T-cell (primary cell): ENCODE results near the gene PLXNA2. TPM values are rescaled to one million over a fixed set of nuclear protein-coding genes. Genes with fewer than 3 reads are reported as not detected.

Source experiments
- ATAC-seq, 4 experiments: fragments of 200-7000 bp in 3 of 4; fragments of 150-1000 bp in 1 of 4; cut with Tn5 transposase; replicated peaks in 1 of 4; 1 replicate in 3 of 4; 2 replicates in 1 of 4; pipeline ENCODE4 v1.10.0; 2021; ENCODE audit warnings: moderate library complexity in 3 of 4, mild to moderate bottlenecking in 2 of 4, moderate number of reproducible peaks in 1 of 4
- CTCF ChIA-PET, 2 donors: fragments of 300-600 bp; sonication (Branson Sonifier 250); formaldehyde crosslinking; loops; one replicate each; lab custom pipeline; 2022; ENCODE audit warnings: antibody characterized with exemption in 2 of 2; lab: Charles Lee
- POLR2A ChIA-PET, 2 donors: fragments of 300-600 bp; sonication (Branson Sonifier 250); formaldehyde crosslinking; loops; one replicate each; lab custom pipeline; 2022; ENCODE audit warnings: antibody characterized with exemption in 2 of 2; lab: Charles Lee
- DNase-seq, 35 experiments: peaks; one replicate each; pipeline versions ENCODE4 v3.0.0 to v3.0.0-alpha.2; 2013 to 2023
- H3K27ac ChIP-seq: one replicate; pipeline ENCODE4 v1.5.1; 2013; ENCODE audit warnings: low read length
- H3K27me3 ChIP-seq, 2 experiments: replicated peaks in 1 of 2; 1 replicate in 1 of 2; 2 replicates in 1 of 2; pipeline versions ENCODE4 v1.6.1 to v1.7.0; 2013; ENCODE audit warnings: low read length in 1 of 2, mixed read lengths in 1 of 2; ENCODE audit not compliant: control insufficient read depth in 2 of 2, insufficient read depth in 2 of 2; ENCODE audit errors: extremely low read depth in 1 of 2
- H3K36me3 ChIP-seq, 2 donors: 1 replicate in 1 of 2; 2 replicates in 1 of 2; pipeline versions ENCODE4 v1.6.1 to v1.7.0; 2013; ENCODE audit warnings: low read length in 1 of 2; ENCODE audit not compliant: control insufficient read depth in 2 of 2, insufficient read depth in 1 of 2; ENCODE audit errors: extremely low read depth in 1 of 2
- H3K4me1 ChIP-seq, 2 experiments: 1 replicate in 1 of 2; 2 replicates in 1 of 2; pipeline versions ENCODE4 v1.6.1 to v1.7.0; 2013; ENCODE audit warnings: low read length in 2 of 2, mixed read lengths in 1 of 2; ENCODE audit not compliant: insufficient read depth in 2 of 2, control insufficient read depth in 1 of 2; ENCODE audit errors: extremely low read depth in 1 of 2
- H3K4me3 ChIP-seq, 2 donors: 1 replicate in 1 of 2; 2 replicates in 1 of 2; pipeline versions ENCODE4 v1.5.1 to v1.7.0; 2013; ENCODE audit warnings: mild to moderate bottlenecking in 2 of 2, low read length in 1 of 2, moderate library complexity in 1 of 2; ENCODE audit not compliant: control insufficient read depth in 1 of 2; ENCODE audit errors: extremely low read depth in 1 of 2
- H3K9me3 ChIP-seq: 2 replicates; pipeline ENCODE4 v1.7.0; 2013
- H3K27ac Mint-ChIP-seq, 2 donors: one replicate each; pipeline ENCODE4 v1.8.0; 2020 to 2021; ENCODE audit warnings: mild to moderate bottlenecking in 2 of 2, mixed read lengths in 2 of 2
- H3K27me3 Mint-ChIP-seq, 2 donors: one replicate each; pipeline ENCODE4 v1.8.0; 2021 to 2022; ENCODE audit warnings: mixed read lengths in 2 of 2
- H3K36me3 Mint-ChIP-seq: one replicate; pipeline ENCODE4 v1.8.0; 2021; ENCODE audit warnings: mixed read lengths
- H3K4me1 Mint-ChIP-seq, 3 donors: one replicate each; pipeline ENCODE4 v1.8.0; 2020 to 2022; ENCODE audit warnings: mixed read lengths in 3 of 3, mild to moderate bottlenecking in 1 of 3
- H3K4me3 Mint-ChIP-seq, 3 donors: one replicate each; pipeline ENCODE4 v1.8.0; 2020 to 2022; ENCODE audit warnings: mild to moderate bottlenecking in 3 of 3, mixed read lengths in 3 of 3, moderate library complexity in 3 of 3
- H3K9me3 Mint-ChIP-seq, 3 donors: one replicate each; pipeline ENCODE4 v1.8.0; 2020 to 2022; ENCODE audit warnings: mixed read lengths in 3 of 3
- WGBS: methylation state at CpG from one replicate; pipeline ENCODE4 v1.1.5; 2013; ENCODE audit warnings: missing lambda C conversion rate; ENCODE audit not compliant: insufficient coverage; 5-methylcytosine and 5-hydroxymethylcytosine counted together
- total RNA-seq, 35 experiments: library from RNA in 6 of 35; stranded (reverse) in 6 of 35; fragments of 120-200 nt in 1 of 35; gene quantifications; one replicate each; pipeline versions ENCODE4 v1.2.1 to v1.2.4 and lab custom pipeline; 2013 to 2026

The PLXNA2 gene
- total RNA-seq, 5 donors from 2014 or later (not counting 1 experiment from before 2014, with no cell fraction given), result 1.3 to 2.6 (median 2.2) TPM

DNA sequence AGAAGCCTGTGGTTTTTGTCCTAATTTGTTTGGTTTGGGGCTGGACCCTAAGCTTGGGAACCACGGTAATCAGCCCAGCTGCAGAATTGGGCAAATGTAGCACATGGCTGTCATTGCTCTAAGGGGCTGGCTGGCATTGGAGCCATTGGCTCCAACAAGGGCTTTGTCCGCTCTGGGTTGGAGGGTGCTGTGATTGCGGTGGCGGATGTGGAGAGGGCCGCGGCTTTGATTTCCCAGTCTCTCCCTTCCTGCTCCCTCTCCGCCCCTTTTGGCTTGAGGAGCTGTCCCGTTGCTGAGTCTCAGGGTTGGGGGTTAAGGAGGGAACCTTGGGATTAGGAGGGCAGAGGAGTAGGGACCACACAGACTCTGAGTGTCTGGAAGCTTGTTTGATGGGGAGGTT, 241.5 kb downstream of the PLXNA2 start:
- no peak for ATAC-seq
- Histone ChIP-seq H3K9me3 (no peaks in the 10 kb centered on the region), H3K27ac (no peak overlapping the region), H3K4me3 (no peak overlapping the region), H3K36me3 (no peaks in the 10 kb centered on the region), H3K4me1 (peaks cover 0 to under 1% of the 10 kb centered on the region in 2 experiments), H3K27me3 (peaks cover 0 to 11% of the 10 kb centered on the region in 2 experiments)
- H3K36me3 Mint-ChIP-seq, result peaks cover 3% of the 10 kb centered on the region
- DNase-seq, result no peak
- H3K4me3 Mint-ChIP-seq, result no peak overlapping the region
- ChIA-PET POLR2A (no interaction called here), CTCF (no interaction called here)
- no peaks in the 10 kb centered on the region for H3K9me3 Mint-ChIP-seq
- no peak overlapping the region for H3K27ac Mint-ChIP-seq
- peaks cover 0 to 3% of the 10 kb centered on the region in 2 donors for H3K27me3 Mint-ChIP-seq
- H3K4me1 Mint-ChIP-seq, result no peaks in the 10 kb centered on the region
- WGBS, result 95% methylated on average over 6 of the region's 8 CpGs

DNA sequence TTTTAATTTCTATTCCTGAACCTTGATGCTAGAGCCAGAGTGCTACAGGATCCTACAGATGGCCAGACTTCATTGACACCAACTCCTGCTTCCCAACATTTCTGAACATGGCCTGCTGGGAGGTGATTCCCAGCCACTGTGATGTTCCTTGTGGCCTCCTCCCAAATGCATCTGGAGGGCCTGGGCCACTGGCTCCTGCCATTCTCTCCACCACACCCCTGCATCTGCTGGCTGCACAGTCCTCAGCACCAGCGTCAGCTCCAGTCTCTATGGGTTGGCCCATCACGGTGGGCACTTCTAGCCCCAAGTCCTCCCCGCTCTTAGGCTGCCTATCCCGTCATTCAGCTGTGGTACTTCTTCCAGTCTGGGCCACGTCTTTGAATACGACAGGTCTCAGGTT, 242.1 kb downstream of the PLXNA2 start:
- H3K27me3 Mint-ChIP-seq, result peaks cover 0 to 3% of the 10 kb centered on the region in 2 donors
- Histone ChIP-seq H3K4me1 (peaks cover 0 to 3% of the 10 kb centered on the region in 2 experiments), H3K9me3 (no peaks in the 10 kb centered on the region), H3K27me3 (peaks cover 0 to 14% of the 10 kb centered on the region in 2 experiments), H3K4me3 (no peak overlapping the region), H3K36me3 (no peaks in the 10 kb centered on the region), H3K27ac (no peak overlapping the region)
- CTCF ChIA-PET, result no interaction called here
- H3K4me1 Mint-ChIP-seq, result no peaks in the 10 kb centered on the region
- H3K36me3 Mint-ChIP-seq, result peaks cover 3% of the 10 kb centered on the region
- H3K27ac Mint-ChIP-seq, result no peak overlapping the region
- ATAC-seq (no peak), DNase-seq (no peak)
- H3K4me3 Mint-ChIP-seq, result no peak overlapping the region
- H3K9me3 Mint-ChIP-seq, result no peaks in the 10 kb centered on the region
- POLR2A ChIA-PET, result no interaction called here
- 83% methylated on average over 6 of the region's 6 CpGs for WGBS

DNA sequence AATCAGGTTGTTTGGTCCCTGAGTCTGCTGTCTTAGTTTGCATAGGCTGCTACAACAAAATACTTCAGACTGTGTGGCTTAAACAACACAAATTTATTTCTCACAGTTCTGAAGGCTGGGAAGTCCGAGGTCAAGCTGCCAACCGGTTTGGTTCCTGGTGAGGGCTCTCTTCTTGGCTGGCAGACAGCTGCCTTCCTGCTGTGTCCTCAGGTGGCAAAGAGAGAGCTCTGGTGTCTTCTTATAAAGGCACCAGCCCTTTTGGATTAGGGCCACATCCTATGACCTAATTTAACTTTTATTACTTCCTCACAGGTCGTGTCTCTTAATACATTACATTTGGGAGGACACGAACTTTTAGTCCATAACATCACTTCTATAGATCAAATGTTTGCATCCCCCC, 243.7 kb downstream of the PLXNA2 start:
- H3K36me3 ChIP-seq, result no peaks in the 10 kb centered on the region
- H3K4me1 ChIP-seq, result peaks cover 0 to 3% of the 10 kb centered on the region in 2 experiments
- 71% methylated on average over 1 of the region's 4 CpGs for WGBS
- no peak for ATAC-seq
- ChIA-PET CTCF (interaction anchor here (0.5 to 0.6 kb wide), 2 partner anchors 263 to 1989 kb away, joined by 3 to 4 read pairs; no protein-coding TSS in a partner anchor), POLR2A (no interaction called here)
- peaks cover 0 to 14% of the 10 kb centered on the region in 2 experiments for H3K27me3 ChIP-seq
- no peaks in the 10 kb centered on the region for H3K9me3 ChIP-seq
- DNase-seq, result no peak
- Mint-ChIP-seq H3K4me1 (no peaks in the 10 kb centered on the region), H3K27ac (no peak overlapping the region), H3K36me3 (no peaks in the 10 kb centered on the region), H3K4me3 (no peak overlapping the region), H3K9me3 (no peaks in the 10 kb centered on the region), H3K27me3 (peaks cover 0 to 6% of the 10 kb centered on the region in 2 donors)
- H3K4me3 ChIP-seq, result no peak overlapping the region
- H3K27ac ChIP-seq, result no peak overlapping the region

DNA sequence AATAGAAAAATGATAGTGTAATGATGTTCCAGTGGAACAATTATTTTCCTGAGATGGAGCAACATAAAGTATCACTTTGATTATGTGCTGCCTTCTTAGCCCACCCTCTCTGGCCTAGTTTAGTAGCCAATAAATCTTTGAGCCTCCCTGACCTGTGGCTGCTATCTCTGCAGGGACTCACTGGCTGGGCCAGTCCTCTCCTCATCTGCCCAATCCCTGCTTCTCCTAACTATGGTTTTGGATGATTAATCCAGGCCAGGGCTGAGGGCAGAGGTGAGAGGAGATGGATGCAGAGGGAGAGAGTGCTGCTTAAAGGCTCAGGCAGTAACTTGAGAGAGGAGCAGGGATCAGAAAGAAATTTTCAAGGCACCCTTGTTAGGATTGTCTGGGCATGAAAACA, 244.2 kb downstream of the PLXNA2 start:
- H3K9me3 Mint-ChIP-seq, result no peaks in the 10 kb centered on the region
- no peaks in the 10 kb centered on the region for H3K9me3 ChIP-seq
- peaks cover 0 to 3% of the 10 kb centered on the region in 2 experiments for H3K4me1 ChIP-seq
- H3K27ac Mint-ChIP-seq, result no peak overlapping the region
- H3K36me3 ChIP-seq, result no peaks in the 10 kb centered on the region
- no peaks in the 10 kb centered on the region for H3K4me1 Mint-ChIP-seq
- POLR2A ChIA-PET, result no interaction called here
- peaks cover 0 to 14% of the 10 kb centered on the region in 2 experiments for H3K27me3 ChIP-seq
- H3K27ac ChIP-seq, result no peak overlapping the region
- no peaks in the 10 kb centered on the region for H3K36me3 Mint-ChIP-seq
- DNase-seq, result no peak
- peaks cover 0 to 6% of the 10 kb centered on the region in 2 donors for H3K27me3 Mint-ChIP-seq
- ATAC-seq, result no peak
- no peak overlapping the region for H3K4me3 Mint-ChIP-seq
- no peak overlapping the region for H3K4me3 ChIP-seq
- CTCF ChIA-PET, result no interaction called here

DNA sequence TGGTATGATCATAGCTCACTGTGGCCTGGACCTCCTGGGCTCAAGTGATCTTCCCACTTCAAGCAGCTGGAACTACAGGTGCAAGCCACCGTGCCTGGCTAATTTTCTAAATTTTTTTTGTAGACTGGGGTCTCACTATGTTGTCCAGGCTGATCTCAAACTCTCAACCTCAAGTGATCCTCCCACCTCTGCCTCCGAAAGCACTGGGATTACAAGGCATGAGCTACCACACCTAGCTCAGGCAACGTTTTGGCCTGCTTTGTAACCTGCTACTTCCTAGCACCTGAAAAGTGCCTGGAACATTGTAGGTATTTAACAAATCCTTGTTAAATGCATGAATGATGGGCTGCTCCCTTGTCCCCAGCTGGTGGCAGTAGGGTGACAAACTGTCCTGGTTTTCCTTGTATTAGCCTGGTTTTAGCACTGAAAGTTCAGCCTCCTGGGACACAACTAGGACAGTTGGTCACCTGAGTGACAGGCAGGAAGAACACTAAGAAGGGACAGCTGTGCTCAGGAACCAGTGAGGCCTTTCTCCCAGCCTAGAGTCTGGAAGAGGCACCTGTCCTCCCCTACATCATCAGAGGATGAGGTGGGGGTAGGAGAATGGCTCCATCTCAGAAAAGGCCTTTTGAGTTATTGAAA, 244.8 kb downstream of the PLXNA2 start:
- Mint-ChIP-seq H3K27ac (no peak overlapping the region), H3K36me3 (no peaks in the 10 kb centered on the region), H3K4me3 (no peak overlapping the region), H3K27me3 (peaks cover 0 to 6% of the 10 kb centered on the region in 2 donors), H3K4me1 (no peaks in the 10 kb centered on the region), H3K9me3 (no peaks in the 10 kb centered on the region)
- H3K9me3 ChIP-seq, result no peaks in the 10 kb centered on the region
- peaks cover 0 to 3% of the 10 kb centered on the region in 2 experiments for H3K4me1 ChIP-seq
- H3K27me3 ChIP-seq, result peaks cover 0 to 14% of the 10 kb centered on the region in 2 experiments
- POLR2A ChIA-PET, result interaction anchor here in 1 of 2 donors (0.5 kb wide), 1 partner anchor 222 kb away, joined by 4 read pairs; no protein-coding TSS in a partner anchor
- H3K4me3 ChIP-seq, result no peak overlapping the region
- no peak for ATAC-seq
- no peak for DNase-seq
- CTCF ChIA-PET, result no interaction called here
- no CpG with 5 or more reads among the region's 3 CpGs for whole genome bisulfite sequencing
- H3K27ac ChIP-seq, result no peak overlapping the region
- H3K36me3 ChIP-seq, result no peaks in the 10 kb centered on the region

DNA sequence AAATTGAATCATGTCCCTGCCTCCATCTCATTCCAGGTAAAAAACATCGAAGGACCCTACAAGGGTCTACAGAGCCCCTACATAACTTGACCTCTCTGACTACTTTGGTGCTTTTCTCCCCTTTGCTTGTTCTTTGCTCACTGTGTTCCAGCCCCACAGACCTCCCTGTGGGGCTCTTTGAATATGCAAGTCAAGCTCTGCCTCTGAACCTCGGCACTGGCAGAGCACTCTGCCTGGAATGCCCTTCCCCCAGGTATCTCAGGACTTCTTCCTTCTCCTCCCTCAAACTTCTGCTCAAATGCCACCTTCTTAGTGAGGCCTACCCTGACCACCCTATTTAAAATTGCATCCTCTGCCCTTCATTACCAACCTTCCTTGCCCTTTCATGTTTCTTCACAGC, 245.5 kb downstream of the PLXNA2 start:
- Mint-ChIP-seq H3K4me1 (no peaks in the 10 kb centered on the region), H3K4me3 (no peak overlapping the region), H3K27me3 (peaks cover 2 to 7% of the 10 kb centered on the region in 2 donors), H3K9me3 (no peaks in the 10 kb centered on the region), H3K27ac (no peak overlapping the region), H3K36me3 (no peaks in the 10 kb centered on the region)
- Histone ChIP-seq H3K4me3 (no peak overlapping the region), H3K9me3 (no peaks in the 10 kb centered on the region), H3K4me1 (peaks cover 0 to 3% of the 10 kb centered on the region in 2 experiments), H3K27ac (no peak overlapping the region), H3K27me3 (peaks cover 0 to 14% of the 10 kb centered on the region in 2 experiments), H3K36me3 (no peaks in the 10 kb centered on the region)
- ATAC-seq, result no peak
- WGBS, result 95% methylated on average over 2 of the region's 2 CpGs
- no peak for DNase-seq
- POLR2A ChIA-PET, result interaction anchor here in 1 of 2 donors (0.5 kb wide), 1 partner anchor 222 kb away, joined by 4 read pairs; no protein-coding TSS in a partner anchor
- CTCF ChIA-PET, result interaction anchor here (1.1 to 1.3 kb wide), 2 partner anchors 13 to 114 kb away, joined by 3 to 6 read pairs; no protein-coding TSS in a partner anchor
